ENCODE measurements around the gene ANKMY2.

The ANKMY2 gene

DNA sequence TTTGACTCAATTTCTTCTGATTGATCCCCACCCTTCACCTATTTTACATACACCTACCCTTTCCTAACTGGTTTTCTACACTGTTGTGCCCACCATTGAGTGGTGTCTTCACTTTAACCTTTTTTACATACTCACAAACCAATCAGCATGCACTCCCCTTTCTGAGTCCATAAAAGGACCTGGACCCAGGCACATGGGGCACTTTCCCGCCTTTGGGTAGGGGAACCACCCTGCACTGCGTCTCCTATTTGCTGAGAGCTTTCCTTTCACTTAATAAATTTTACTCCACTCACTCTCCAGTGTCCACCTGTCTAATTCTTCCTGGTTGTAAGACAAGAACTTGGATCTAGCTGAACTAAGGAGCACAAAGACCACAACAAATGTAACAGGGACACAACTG, 33.8 kb downstream of the ANKMY2 start:
- Histone ChIP-seq H4K91ac (ENCODE audit: low read length) (no peak overlapping the region), H2BK120ac (ENCODE audit: low read depth, low read length) (no peak overlapping the region), H2AK5ac (ENCODE audit: low read length, severe bottlenecking) (no peak overlapping the region), H3K9me3 (ENCODE audit: control insufficient read depth, low read length) (no peaks in the 10 kb centered on the region), H4K8ac (ENCODE audit: low read length) (no peak overlapping the region), H2BK12ac (ENCODE audit: low read length in 2 of 2) (no peak overlapping the region), H3K9ac (ENCODE audit: low read length) (no peak overlapping the region), H2BK15ac (ENCODE audit: low read depth, poor library complexity, severe bottlenecking) (no peak overlapping the region), H3K23ac (ENCODE audit: low read length in 2 of 2) (no peak overlapping the region), H3K79me1 (replicated peaks; ENCODE audit: low read length, poor library complexity, severe bottlenecking) (peaks cover 11% of the 10 kb centered on the region), H3K4me1 (ENCODE audit: control insufficient read depth, insufficient read depth, low read depth, low read length) (peaks cover 1% of the 10 kb centered on the region), H3K36me3 (ENCODE audit: control insufficient read depth in 1 of 2, insufficient read depth in 2 of 2, low read depth in 1 of 2, low read length in 2 of 2) (peaks cover 11 to 84% of the 10 kb centered on the region in 2 experiments), H2AFZ (ENCODE audit: low read depth, low read length) (no peak overlapping the region), H3K27ac (ENCODE audit: low read length, poor library complexity, severe bottlenecking) (no peak overlapping the region), H3K4me2 (ENCODE audit: low read length, poor library complexity, severe bottlenecking) (no peak overlapping the region), H3K18ac (ENCODE audit: low read depth in 1 of 2, low read length in 2 of 2) (no peak overlapping the region), H3K27me3 (ENCODE audit: control insufficient read depth in 1 of 2, insufficient read depth in 1 of 2, low read length in 2 of 2) (no peaks in the 10 kb centered on the region), H2BK5ac (ENCODE audit: low read depth, low read length, poor library complexity, severe bottlenecking) (no peak overlapping the region), H3K4me3 (ENCODE audit: insufficient read depth in 1 of 2, low read depth in 1 of 2, low read length in 2 of 2) (no peak overlapping the region), H3K14ac (ENCODE audit: low read length in 2 of 2) (no peak overlapping the region), H3K4ac (ENCODE audit: low read depth in 1 of 2, low read length in 2 of 2) (no peak overlapping the region)
- DNase-seq, result no peak
- WGBS, result 99% methylated on average over 2 of the region's 2 CpGs

- H4K91ac ChIP-seq (ENCODE audit: low read length), result no peak overlapping the region
- peaks cover 2% of the 10 kb centered on the region for H3K4me1 ChIP-seq (ENCODE audit: control insufficient read depth, insufficient read depth, low read depth, low read length)
- H2AFZ ChIP-seq (ENCODE audit: low read depth, low read length), result no peak overlapping the region
- H3K27ac ChIP-seq (ENCODE audit: low read length, poor library complexity, severe bottlenecking), result no peak overlapping the region
- no peak for DNase-seq
- H3K9ac ChIP-seq (ENCODE audit: low read length), result no peak overlapping the region
- no peak overlapping the region for H3K4ac ChIP-seq (ENCODE audit: low read depth in 1 of 2, low read length in 2 of 2)
- H2AK5ac ChIP-seq (ENCODE audit: low read length, severe bottlenecking), result no peak overlapping the region
- no peak overlapping the region for H4K8ac ChIP-seq (ENCODE audit: low read length)
- no peak overlapping the region for H3K23ac ChIP-seq (ENCODE audit: low read length in 2 of 2)
- no peaks in the 10 kb centered on the region for H3K27me3 ChIP-seq (ENCODE audit: control insufficient read depth in 1 of 2, insufficient read depth in 1 of 2, low read length in 2 of 2)
- no peaks in the 10 kb centered on the region for H3K9me3 ChIP-seq (ENCODE audit: control insufficient read depth, low read length)
- no peak overlapping the region for H2BK120ac ChIP-seq (ENCODE audit: low read depth, low read length)
- no peak overlapping the region for H2BK12ac ChIP-seq (ENCODE audit: low read length in 2 of 2)
- H2BK5ac ChIP-seq (ENCODE audit: low read depth, low read length, poor library complexity, severe bottlenecking), result no peak overlapping the region
- H2BK15ac ChIP-seq (ENCODE audit: low read depth, poor library complexity, severe bottlenecking), result no peak overlapping the region
- H3K36me3 ChIP-seq (ENCODE audit: control insufficient read depth in 1 of 2, insufficient read depth in 2 of 2, low read depth in 1 of 2, low read length in 2 of 2), result peaks cover 9 to 75% of the 10 kb centered on the region in 2 experiments
- no peak overlapping the region for H3K4me3 ChIP-seq (ENCODE audit: insufficient read depth in 1 of 2, low read depth in 1 of 2, low read length in 2 of 2)
- H3K4me2 ChIP-seq (ENCODE audit: low read length, poor library complexity, severe bottlenecking), result no peak overlapping the region
- H3K18ac ChIP-seq (ENCODE audit: low read depth in 1 of 2, low read length in 2 of 2), result no peak overlapping the region
- H3K79me1 ChIP-seq (replicated peaks; ENCODE audit: low read length, poor library complexity, severe bottlenecking), result peaks cover 9% of the 10 kb centered on the region
- WGBS, result 89% methylated on average over 3 of the region's 4 CpGs
- H3K14ac ChIP-seq (ENCODE audit: low read length in 2 of 2), result no peak overlapping the region
Measured at GRCh38 chr7:16609842-16610450, 35.6 kb downstream of the ANKMY2 start.

DNA sequence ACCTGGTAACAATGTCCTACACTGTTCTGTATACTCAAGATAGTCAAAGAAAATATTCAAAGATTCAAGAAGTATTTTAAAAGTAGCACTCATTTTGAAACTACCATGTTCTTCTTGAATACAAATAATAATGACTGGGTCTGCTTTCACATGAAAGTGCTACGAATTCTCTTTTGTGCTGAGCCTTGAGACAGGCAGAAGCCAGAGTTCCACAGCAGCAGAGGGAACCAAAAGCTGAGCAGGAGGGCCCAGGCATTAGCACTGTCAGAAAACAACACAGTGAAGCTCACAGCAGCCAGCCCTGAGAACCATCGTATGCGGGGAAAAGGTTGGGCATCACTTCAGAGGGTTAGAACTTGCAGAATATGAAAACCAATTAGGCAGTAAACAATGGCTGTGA, 38.9 kb downstream of the ANKMY2 start:
- DNase-seq, result no peak
- no peak overlapping the region for H3K23ac ChIP-seq (ENCODE audit: low read length in 2 of 2)
- 91% methylated on average over 3 of the region's 3 CpGs for WGBS

GRCh38 chr7:16604054-16604453, 41.5 kb downstream of the ANKMY2 start:
- Histone ChIP-seq H3K9me3 (ENCODE audit: control insufficient read depth, low read length) (no peaks in the 10 kb centered on the region), H3K9ac (ENCODE audit: low read length) (no peak overlapping the region), H3K14ac (ENCODE audit: low read length in 2 of 2) (no peak overlapping the region), H2AFZ (ENCODE audit: low read depth, low read length) (no peak overlapping the region), H4K91ac (ENCODE audit: low read length) (no peak overlapping the region), H3K23ac (ENCODE audit: low read length in 2 of 2) (no peak overlapping the region), H4K8ac (ENCODE audit: low read length) (no peak overlapping the region), H3K4ac (ENCODE audit: low read depth in 1 of 2, low read length in 2 of 2) (no peak overlapping the region), H3K27me3 (ENCODE audit: control insufficient read depth in 1 of 2, insufficient read depth in 1 of 2, low read length in 2 of 2) (no peaks in the 10 kb centered on the region), H2BK120ac (ENCODE audit: low read depth, low read length) (no peak overlapping the region), H3K79me1 (replicated peaks; ENCODE audit: low read length, poor library complexity, severe bottlenecking) (peaks cover 10% of the 10 kb centered on the region), H2BK15ac (ENCODE audit: low read depth, poor library complexity, severe bottlenecking) (no peak overlapping the region), H3K27ac (ENCODE audit: low read length, poor library complexity, severe bottlenecking) (no peak overlapping the region), H2BK12ac (ENCODE audit: low read length in 2 of 2) (no peak overlapping the region), H3K4me1 (ENCODE audit: control insufficient read depth, insufficient read depth, low read depth, low read length) (peaks cover 2% of the 10 kb centered on the region), H3K18ac (ENCODE audit: low read depth in 1 of 2, low read length in 2 of 2) (no peak overlapping the region), H3K4me2 (ENCODE audit: low read length, poor library complexity, severe bottlenecking) (no peak overlapping the region), H2BK5ac (ENCODE audit: low read depth, low read length, poor library complexity, severe bottlenecking) (no peak overlapping the region), H3K36me3 (ENCODE audit: control insufficient read depth in 1 of 2, insufficient read depth in 2 of 2, low read depth in 1 of 2, low read length in 2 of 2) (peaks cover 19 to 80% of the 10 kb centered on the region in 2 experiments), H3K4me3 (ENCODE audit: insufficient read depth in 1 of 2, low read depth in 1 of 2, low read length in 2 of 2) (no peak overlapping the region), H2AK5ac (ENCODE audit: low read length, severe bottlenecking) (no peak overlapping the region)
- DNase-seq, result peak; percentile 28
- WGBS, result 100% methylated on average over 3 of the region's 3 CpGs

More for the DNA sequence above, 38.9 kb downstream of the ANKMY2 start:
- Histone ChIP-seq H2BK120ac (ENCODE audit: low read depth, low read length) (no peak overlapping the region), H4K91ac (ENCODE audit: low read length) (no peak overlapping the region), H3K4me1 (ENCODE audit: control insufficient read depth, insufficient read depth, low read depth, low read length) (peaks cover 2% of the 10 kb centered on the region), H3K27me3 (ENCODE audit: control insufficient read depth in 1 of 2, insufficient read depth in 1 of 2, low read length in 2 of 2) (no peaks in the 10 kb centered on the region), H3K79me1 (replicated peaks; ENCODE audit: low read length, poor library complexity, severe bottlenecking) (peaks cover 12% of the 10 kb centered on the region), H2AFZ (ENCODE audit: low read depth, low read length) (no peak overlapping the region), H3K36me3 (ENCODE audit: control insufficient read depth in 1 of 2, insufficient read depth in 2 of 2, low read depth in 1 of 2, low read length in 2 of 2) (peaks cover 13 to 79% of the 10 kb centered on the region in 2 experiments), H3K14ac (ENCODE audit: low read length in 2 of 2) (no peak overlapping the region), H3K4ac (ENCODE audit: low read depth in 1 of 2, low read length in 2 of 2) (no peak overlapping the region), H4K8ac (ENCODE audit: low read length) (no peak overlapping the region), H3K4me3 (ENCODE audit: insufficient read depth in 1 of 2, low read depth in 1 of 2, low read length in 2 of 2) (no peak overlapping the region), H3K18ac (ENCODE audit: low read depth in 1 of 2, low read length in 2 of 2) (no peak overlapping the region), H2AK5ac (ENCODE audit: low read length, severe bottlenecking) (no peak overlapping the region), H3K9me3 (ENCODE audit: control insufficient read depth, low read length) (no peaks in the 10 kb centered on the region), H2BK15ac (ENCODE audit: low read depth, poor library complexity, severe bottlenecking) (no peak overlapping the region), H3K4me2 (ENCODE audit: low read length, poor library complexity, severe bottlenecking) (no peak overlapping the region), H3K9ac (ENCODE audit: low read length) (no peak overlapping the region), H3K27ac (ENCODE audit: low read length, poor library complexity, severe bottlenecking) (no peak overlapping the region), H2BK12ac (ENCODE audit: low read length in 2 of 2) (no peak overlapping the region), H2BK5ac (ENCODE audit: low read depth, low read length, poor library complexity, severe bottlenecking) (no peak overlapping the region)
